ENCODE results near the gene MT1F.
"Not testable (repeated sequence)": the region's sequence is repeated elsewhere in the genome, so short reads cannot be mapped to it uniquely, and the experiment has no call there.

MT1F gene

DNA sequence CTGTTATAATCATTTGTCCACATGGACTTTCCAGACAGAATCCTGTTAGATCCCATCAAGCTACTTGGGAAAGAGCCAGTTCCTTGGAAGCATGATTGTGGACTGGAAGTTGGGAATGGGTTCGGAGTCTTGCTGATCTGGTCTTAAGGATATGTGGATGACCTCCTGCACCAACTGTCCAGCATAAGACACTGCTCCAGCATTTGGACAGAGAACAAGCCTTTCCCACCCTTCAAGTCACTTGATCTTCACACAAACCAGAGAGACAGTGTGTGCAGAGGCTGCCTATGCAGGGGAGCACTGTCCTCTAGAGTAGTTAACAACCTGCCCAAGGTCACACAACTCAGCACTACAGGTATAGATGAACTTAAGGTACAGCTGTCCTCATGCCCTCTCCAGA lies 11.9 kb upstream of the MT1F start:
- no peak for DNase-seq

- no peak for DNase-seq
Observed at GRCh38 chr16:56647641-56648431, 9.9 kb upstream of the MT1F start.

DNA sequence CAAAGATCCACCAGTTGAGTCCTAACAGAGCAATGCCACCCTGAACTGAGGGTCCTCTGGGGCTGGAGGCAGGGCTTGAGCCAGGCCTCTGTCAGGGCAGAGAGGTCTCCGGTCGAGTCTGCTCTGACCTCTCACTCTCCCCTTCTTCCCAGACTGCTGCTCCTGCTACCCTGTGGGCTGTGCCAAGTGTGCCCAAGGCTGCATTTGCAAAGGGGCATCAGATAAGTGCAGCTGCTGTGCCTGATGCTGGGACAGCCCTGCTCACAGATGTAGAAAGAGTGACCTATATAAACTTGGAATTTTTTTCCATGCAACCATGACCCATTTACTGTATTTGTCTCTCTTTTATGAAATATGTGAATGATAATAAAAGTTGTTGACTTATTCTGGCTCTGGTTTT lies 8.5 kb upstream of the MT1F start:
- DNase-seq: no peak

- no peak for DNase-seq
Observed at GRCh38 chr16:56649820-56650219, 7.9 kb upstream of the MT1F start.

GRCh38 chr16:56651586-56651985 lies 6.2 kb upstream of the MT1F start, which contains the start of gene MT1B:
Gene MT1B (plus strand): TSS chr16:56651886. CDS start chr16:56651954, 68 bp downstream.
- DNase-seq: no peak

DNA sequence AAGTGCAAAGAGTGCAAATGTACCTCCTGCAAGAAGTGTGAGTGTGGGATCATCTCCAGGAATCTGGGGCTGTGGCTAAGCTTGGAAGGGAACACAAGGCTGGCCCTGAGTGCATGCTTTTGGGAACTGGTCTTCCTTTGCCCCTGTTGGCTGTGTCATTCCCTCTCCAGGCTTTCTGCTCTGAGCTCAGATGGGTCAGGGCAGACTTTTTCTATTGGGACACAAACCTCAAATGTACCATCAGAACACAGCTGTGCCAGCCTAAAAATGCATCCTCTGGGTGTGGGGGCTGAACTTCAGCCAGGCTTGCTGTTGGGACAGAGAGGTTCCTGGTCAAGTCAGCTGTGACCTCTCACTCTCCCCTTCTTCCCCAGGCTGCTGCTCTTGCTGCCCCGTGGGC lies 5.2 kb upstream of the MT1F start:
- DNase-seq: no peak

DNA sequence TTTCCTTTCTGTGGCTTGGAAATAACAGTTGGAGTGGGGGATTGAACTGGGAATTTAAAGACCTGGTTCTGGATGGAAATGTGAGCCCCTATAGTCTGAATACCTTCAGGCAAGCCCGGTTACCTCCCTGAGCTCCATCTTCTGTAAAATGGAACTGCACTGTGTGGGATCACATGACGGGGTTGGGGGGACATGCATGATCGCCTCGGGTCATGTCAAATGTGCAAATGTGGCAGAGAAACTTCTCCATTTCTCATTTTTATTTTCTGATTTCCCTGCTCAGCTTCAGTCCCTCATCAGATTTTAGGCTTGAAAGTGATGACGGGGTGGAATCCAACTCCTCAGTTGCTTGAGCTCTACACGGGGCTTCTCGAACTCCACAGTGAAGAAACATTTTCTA lies 4.5 kb upstream of the MT1F start:
- DNase-seq: no peak

GRCh38 chr16:56658327-56658875 lies 642 bp downstream of the MT1F start:
- DNase-seq: no peak

GRCh38 chr16:56662357-56663354 lies 4.9 kb downstream of the MT1F start:
- DNase-seq: no peak

DNA sequence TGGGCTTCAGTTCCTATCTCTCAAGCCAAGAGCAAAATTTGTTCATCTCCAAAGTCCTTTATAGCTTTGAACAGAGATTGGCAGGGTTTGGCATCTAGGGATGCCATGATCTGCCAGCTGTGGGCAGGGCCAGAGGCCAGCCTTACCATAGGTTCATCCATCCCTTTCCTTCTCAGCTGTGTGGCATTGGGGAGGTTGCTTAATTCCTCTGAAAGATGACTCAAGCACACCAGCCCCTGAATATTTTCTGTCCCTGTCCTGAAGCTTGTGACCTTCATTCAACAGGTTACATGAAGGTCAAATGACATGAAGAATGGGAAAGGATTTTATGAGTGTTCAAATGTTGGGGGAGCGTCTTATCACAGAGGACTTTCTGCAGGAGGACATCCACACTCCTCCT lies 6.7 kb downstream of the MT1F start:
- no peak for DNase-seq

DNA sequence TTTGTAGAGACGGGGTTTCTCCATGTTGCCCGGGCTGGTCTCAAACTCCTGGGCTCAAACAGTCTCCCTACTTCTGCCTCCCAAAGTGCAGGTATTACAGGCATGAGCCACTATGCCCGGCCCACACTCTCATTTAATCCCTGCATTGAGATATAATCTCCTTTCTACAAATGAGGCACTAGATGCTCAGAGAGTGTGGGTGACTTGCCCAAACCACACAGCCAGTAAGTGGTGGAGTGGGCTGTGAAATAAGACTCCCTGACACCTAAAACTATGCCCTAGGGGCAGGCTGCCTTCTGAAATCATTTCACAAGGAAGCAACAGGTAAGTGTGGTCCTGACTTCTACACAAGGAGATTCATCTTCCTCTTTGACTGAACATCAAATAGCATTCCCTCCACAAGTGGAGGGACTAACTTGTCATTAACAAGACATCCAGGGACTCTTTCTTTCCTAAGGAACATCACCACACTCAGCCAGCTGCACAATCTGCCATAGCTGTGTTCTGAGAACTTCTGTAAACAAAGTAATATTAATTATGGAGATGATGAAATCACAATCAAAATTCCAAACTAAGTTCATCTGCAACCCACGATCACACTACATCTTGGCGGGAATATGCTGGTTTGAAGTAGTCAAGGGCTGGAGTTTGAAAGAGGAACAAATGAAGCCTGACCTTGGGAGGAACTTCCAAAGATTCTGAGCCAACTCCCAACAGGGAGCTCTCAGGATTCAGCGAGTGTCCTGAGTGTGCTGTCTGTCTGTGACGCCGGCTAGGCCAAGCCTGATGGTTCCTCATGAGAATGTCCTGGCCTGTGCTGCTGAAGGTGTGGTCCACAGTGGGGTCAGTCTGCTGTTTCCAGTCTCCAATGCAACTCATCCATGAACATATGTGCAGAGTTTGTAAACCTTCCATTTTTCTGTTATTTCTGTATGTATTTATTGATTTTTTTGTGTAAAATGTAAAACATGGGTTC lies 7.8 kb downstream of the MT1F start:
- DNase-seq: not testable (repeated sequence)

DNA sequence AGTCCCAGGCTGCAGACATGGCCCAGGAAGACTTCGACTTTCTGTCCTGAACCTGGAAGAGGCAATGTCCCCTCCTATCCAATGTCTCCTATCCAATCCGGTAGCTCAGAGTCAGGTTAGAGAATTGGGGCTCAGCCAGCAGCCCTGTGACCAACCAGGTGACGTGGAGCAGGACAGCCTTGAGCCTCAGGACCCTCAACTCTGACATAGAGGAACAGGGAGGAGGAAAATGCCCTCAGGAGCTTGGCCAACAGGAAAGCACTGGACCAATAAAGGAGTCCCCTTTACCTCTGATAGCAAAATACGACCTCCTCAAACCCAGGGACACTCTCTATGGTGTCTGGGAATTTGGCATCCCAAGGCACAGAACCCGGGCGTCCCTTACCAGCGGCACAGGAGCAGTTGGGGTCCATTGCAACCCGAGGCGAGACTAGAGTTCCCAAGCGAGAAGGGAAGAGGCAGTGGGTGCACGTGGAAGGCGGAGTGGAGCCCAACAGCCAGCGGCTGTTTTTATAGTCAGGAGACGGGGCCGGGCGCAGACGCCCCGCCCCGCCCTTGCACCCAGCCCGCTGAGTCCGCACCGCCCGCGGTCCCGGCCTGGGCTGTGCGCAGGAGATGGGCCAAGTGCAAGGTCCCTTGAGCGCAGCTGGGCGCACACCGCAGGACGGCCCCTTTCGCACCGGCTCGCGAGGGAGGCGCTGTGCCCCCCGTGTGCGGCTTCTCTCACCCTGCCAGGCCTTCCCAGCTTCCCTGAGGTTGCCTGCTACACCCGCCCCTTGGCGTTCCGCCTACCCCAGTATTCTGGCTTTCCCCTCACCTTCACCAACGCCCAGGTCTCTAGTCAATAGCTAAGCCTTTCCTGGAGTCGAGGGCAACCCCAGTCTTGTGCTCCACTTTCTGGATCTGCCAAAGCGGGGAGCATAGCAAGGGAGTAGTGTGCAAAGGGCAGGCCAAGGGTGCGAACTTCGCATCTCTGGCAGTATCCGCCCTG lies 10.1 kb downstream of the MT1F start, which contains the start of gene MT1G:
MT1G (minus strand) TSS at position 485 of the 991 bp plus-strand sequence; CDS start at position 413, 72 bp downstream.
- DNase-seq: no peak

- DNase-seq: no peak
Observed at GRCh38 chr16:56669005-56669839, 11.5 kb downstream of the MT1F start, which contains the start of gene MT1H. Gene MT1H (plus strand): TSS chr16:56669814. CDS start chr16:56669885, 71 bp downstream.

DNA sequence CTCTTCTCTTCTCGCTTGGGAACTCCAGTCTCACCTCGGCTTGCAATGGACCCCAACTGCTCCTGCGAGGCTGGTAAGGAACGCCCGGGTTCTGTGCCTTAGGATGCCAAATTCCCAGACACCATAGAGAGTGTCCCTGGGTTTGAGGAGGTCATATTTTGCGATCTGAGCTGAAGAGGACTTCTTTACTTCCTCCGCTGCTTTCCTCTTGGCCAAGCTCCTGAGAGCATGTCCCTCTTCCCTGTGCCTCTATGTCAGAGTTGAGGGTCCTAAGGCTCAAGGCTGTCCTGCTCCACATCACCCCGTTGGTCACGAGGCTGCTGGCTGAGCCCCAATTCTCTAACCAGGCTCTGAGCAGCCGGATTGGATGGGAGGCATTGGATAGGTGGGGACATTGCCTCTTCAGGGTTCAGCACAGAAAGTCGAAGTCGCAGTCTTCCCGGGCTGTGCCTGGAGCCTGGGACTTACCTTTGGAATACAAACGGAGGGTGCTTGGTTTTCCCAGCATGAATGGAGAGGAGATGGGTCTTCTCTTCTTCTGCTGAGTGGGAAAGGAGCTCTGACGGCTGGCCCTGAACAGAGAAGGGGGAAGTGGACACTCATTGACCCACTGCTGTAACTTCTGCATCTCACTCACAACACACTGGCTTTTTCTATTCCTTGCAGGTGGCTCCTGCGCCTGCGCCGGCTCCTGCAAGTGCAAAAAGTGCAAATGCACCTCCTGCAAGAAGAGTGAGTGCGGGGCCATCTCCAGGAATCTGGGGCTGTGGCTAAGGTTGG lies 12.3 kb downstream of the MT1F start:
- no peak for DNase-seq

DNA sequence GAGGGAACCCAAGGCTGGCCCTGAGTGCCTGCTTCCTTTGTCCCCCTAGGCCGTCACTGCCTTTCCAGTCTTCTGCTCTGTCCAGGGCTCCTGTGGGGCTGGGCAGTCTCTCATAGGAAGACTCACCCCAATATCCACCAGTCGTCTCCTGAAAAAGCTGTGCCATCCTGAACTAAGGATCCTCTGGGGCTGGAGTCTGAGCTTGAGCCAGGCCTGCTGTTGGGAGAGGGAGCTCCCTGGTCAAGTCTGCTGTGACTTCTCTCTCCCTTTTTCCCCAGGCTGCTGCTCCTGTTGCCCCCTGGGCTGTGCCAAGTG lies 12.8 kb downstream of the MT1F start:
- no peak for DNase-seq

DNA sequence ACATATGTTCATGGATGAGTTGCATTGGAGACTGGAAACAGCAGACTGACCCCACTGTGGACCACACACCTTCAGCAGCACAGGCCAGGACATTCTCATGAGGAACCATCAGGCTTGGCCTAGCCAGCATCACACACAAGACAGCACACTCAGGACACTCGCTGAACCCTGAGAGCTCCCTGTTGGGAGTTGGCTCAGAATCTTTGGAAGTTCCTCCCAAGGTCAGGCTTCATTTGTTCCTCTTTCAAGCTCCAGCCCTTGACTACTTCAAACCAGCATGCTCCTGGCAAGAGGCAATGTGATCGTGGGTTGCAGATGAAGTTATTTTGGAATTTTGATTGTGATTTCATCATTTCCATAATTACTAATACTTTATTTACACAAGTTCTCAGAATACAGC lies 13.9 kb downstream of the MT1F start:
- DNase-seq: not testable (repeated sequence)

DNA sequence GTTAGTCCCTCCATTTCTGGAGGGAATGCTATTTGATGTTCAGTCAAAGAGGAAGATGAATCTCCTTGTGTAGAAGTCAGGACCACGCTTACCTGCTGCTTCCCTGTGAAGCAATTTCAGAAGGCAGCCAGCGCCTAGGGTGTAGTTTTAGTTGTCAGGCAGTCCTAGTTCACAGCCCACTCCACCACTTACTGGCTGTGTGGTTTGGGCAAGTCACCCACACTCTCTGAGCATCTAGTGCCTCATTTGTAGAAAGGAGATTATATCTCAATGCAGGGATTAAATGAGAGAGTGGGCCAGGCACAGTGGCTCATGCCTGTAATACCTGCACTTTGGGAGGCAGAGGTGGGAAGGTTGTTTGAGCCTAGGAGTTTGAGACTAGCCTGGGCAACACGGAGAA lies 14.4 kb downstream of the MT1F start:
- not testable (repeated sequence) for DNase-seq

DNA sequence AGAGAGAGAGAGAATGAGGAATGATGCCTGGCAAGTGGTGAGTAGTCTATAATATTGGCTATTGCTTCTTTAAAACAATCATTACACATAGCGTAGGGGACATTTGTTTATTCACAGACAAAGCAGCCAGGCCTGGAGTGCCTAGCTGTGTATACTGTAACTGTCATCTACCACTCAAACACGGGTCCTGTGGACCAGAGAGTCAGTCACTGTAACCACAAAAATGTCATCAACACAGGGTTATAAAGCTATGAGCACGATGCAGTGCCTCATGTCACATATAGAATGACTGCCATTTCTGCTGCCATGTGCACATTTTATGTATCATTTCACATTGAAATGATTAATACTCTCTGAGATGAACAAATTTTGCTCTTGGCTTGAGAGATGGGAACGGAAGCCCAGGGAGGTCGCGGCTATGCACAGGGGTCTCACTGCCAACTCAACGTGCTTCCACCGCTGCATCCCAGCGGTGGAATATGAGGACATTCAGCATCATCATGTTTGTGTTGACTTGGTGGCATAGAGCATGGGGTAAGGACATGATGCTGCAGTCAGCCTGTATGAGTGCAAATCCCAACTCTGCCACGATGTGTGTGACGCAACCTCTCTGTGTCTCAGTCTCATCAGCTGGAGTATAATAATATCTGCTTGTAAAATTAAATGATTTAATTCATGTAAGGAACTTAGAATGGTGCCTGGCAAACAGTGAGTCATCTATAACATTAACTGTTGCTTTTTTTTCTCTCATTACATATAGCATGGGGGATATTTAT lies 15.2 kb downstream of the MT1F start:
- no peak for DNase-seq
